Smooth muscle cell of the brain vasculature (primary cell): ENCODE data around the gene TRABD2B.

Experiments used
- DNase-seq: peaks from one replicate; pipeline ENCODE4 v3.0.0-alpha.2; 2012; ENCODE audit warnings: low read depth, low spot score

TRABD2B gene

DNA sequence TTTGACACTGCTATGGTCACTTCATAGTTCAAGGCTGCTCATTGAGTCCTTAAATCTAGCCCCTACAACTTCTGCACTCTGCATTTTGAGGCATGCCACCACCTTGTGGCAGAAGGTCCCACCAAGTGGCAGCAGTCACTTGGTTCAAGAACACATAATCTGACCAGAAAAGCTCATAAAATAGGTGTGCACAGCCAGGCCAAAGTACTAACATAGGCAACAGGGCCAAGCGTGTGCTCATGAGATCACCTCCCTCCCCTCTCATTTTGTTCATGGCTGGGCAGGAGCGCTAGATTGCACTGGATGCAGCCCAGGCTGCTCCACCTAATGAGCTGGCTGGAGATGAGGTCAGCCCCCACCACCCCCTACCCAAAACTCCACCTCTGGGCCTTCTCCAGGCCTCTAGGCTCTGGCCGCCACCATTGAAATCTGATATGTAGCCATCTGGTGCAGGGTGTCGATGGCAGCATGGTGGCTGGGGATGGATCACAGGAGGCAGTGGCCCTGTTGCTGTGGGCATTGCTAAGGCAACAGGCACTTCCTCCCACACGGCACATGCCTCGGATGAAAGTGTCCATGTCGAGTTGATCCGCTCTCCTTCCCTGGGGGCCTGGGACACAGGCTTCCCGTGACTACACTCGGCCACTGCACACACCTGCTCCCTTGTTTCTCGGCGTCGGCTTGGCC lies 193.2 kb downstream of the TRABD2B start:
- DNase-seq: no peak

GRCh38 chr1:47797575-47797974 lies 199.6 kb downstream of the TRABD2B start:
- DNase-seq: no peak

DNA sequence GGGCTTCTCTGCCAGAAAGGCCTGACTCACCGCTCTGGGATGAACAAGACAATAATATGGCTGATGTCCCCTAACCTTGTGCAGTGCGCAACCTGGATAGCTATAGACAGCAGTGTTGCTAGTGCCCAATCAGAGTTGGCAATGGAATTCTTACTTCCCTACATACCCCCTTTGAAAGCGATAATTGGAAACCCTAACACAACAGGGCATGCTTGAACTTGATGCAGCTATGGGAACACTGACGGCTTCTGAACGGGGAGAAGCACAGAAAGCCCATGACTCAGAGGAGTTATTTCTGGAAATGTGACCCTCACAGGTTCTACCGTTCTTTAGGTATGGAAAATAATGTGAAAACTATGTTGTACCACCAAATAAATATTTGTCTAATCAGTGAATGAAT lies 200.6 kb downstream of the TRABD2B start:
- DNase-seq: no peak

- no peak for DNase-seq
Measured at GRCh38 chr1:47795102-47795501, 202.1 kb downstream of the TRABD2B start.

DNA sequence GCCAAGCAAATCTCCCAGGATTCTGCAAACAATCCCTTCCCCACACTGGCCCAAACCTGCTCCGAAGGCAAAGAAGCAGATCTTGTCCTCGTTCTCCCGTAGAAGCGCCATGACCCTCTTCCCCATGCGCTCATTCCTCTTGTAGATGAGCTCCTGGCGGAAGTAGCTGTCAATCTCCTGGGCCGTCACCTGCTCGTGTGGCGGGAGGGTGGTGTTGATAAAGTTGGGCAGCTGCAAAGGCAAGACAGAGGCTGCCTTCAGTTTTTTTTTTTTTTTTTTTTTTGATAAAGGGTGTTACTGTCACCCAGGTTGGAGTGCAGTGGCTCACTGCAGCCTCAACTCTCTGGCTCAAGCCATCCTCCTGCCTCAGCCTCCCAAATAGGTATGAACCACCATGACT lies 202.7 kb downstream of the TRABD2B start:
- no peak for DNase-seq

- DNase-seq: no peak
Measured at GRCh38 chr1:47794081-47794480, 203.1 kb downstream of the TRABD2B start.

GRCh38 chr1:47793563-47793962 lies 203.6 kb downstream of the TRABD2B start:
- no peak for DNase-seq

DNA sequence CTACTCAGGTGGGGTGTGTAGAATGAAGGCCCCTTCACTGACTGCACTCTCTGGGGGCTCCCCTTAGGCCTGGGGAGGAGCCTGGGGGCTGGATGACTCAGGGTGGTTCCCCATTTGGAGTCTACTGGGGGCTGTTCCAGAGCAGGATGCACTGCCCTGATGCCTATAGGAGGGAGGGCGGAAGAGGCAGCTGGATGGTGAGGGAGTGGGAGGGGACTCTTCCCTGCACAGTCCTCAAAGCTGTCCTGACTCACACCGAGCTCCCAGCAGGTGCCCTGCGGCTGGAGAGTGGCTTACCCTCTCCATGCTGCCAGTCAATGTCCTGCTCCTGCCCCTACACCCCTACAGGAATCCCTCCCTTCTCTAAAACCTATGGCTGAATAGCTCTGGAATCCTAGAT lies 204.4 kb downstream of the TRABD2B start:
- DNase-seq: no peak

DNA sequence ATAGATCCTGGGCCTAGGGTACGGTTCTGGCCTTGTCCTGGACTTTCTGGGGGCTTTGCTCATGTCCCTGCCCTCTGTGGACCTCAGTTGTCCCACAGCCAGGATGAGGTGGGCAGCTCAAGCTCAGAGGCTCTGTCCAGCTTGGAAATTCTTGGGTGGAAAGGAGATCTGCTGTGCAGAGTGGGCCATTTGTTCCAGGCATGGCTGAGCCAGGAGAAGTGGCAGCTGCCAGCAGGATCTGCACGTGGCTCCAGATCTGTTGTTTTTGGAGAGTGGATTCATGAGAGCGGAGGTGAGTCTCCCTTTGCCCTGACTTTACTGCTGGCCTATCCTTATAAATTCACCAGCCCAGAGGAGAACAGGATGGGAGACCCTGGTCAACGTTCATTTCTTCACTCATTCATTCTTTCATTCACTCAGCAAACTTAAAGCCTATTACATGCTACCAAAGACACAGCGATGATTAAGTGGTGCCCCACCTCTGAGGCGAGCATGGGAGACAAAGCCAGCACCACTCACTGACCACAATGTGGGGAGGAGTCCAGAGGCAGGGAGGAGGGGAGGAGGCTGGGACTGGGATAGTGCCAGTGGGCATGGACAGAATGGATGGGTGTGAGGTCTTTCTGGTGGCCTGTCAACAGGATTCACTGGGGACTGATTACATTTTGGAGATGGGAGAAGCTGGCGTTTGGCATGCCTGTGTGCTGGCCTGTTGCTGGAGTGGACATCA lies 205.1 kb downstream of the TRABD2B start:
- no peak for DNase-seq

GRCh38 chr1:47788761-47789160 lies 208.4 kb downstream of the TRABD2B start:
- no peak for DNase-seq

DNA sequence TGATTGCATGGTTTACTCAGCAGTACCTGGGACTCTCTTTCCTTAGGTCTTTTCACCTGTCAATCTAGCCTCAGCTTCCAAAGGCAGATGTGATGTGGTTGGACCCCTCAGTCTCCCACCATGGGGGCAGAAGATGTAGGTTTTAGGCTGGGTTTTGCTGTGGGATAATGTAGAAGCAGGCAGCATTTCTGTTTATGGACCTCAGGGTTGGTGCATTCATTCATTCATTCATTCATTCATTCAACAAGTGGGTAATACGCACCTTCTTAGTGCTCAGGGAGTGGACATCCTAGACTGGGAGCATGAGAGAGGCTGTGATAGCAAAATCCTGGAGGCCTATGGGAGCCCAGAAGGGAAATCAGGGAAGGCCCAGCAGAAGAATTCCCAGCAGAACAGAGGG lies 209.6 kb downstream of the TRABD2B start:
- no peak for DNase-seq

GRCh38 chr1:47786316-47786715 lies 210.9 kb downstream of the TRABD2B start:
- DNase-seq: no peak

- no peak for DNase-seq
Measured at GRCh38 chr1:47785561-47786271, 211.5 kb downstream of the TRABD2B start.

- no peak for DNase-seq
Measured at GRCh38 chr1:47785118-47785517, 212.1 kb downstream of the TRABD2B start.

GRCh38 chr1:47784497-47784822 lies 212.7 kb downstream of the TRABD2B start:
- no peak for DNase-seq

DNA sequence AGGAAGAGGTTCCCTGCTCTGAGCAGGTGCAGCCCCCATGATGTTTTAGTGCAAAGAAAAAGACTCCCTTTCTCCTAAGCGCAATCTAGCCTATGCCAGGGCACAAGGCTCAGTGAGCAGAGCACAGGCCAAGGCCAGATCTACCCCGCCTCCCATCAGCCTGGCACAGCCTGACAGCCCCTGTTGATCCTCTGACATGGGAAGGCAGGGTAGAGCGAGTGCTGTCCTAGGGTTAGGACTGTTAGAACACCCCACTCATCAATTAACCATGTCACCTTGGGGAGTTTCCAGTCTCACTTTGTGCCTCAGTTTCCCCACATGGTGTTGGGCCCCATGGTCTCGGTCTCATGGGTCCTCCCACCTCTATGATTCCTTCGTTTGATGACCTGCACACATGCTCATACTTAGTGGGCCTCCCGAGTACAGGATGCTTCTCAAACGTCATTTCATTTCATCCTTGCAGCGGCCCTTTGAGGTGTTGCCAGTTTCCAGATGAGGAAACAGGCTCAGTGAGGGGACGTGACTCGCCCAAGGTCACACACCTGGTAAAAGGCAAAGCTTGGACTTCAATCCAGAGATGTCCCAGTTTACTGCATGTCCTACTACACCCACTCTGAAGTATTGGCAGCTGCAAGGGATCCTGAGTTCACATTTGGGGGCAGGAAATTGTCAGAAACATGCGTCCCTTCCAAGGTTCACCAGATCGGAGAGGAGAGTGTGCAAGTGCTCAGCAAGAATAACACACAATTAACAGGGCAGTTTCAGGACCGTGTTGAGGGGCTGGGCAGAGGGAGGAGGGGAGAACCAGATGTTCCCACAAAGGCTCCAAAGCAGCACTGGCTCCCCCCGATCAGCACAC lies 213.3 kb downstream of the TRABD2B start:
- DNase-seq: no peak

DNA sequence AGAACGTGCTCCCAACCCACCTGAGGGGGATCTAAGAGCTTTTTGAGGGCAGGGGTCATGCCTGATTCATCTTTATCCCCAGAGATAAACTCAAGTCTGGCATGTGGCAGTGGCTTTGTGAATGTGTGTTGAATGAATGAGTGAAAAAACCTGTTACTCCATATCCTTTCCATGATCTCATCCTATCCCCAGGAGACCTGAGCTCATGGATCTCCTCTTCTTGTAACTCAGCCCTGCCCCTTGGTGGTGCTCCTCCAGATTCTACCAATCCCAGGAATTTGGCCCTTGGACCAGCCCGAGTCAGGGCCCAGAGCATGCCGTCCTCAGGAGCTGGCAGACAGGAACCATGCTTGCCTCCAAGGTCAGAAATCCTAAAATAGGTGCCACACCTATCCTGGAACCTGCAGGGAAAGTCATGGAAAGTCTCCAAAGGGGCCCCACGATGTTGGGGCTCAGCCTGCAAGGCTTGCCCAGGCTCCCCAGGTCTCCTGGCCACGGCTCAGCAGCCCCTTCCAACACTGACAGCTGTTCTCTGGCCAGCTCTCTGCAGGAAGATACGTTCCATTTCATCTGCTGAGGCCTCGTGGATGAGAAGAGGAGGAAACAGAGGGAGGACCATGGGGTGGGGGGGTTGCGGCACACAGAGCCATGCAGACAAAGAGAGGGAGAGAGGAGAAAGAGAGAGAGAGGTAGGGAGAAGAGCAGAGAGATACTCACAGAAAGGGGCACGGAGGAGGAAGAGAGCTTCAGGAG lies 214.6 kb downstream of the TRABD2B start:
- DNase-seq: no peak

DNA sequence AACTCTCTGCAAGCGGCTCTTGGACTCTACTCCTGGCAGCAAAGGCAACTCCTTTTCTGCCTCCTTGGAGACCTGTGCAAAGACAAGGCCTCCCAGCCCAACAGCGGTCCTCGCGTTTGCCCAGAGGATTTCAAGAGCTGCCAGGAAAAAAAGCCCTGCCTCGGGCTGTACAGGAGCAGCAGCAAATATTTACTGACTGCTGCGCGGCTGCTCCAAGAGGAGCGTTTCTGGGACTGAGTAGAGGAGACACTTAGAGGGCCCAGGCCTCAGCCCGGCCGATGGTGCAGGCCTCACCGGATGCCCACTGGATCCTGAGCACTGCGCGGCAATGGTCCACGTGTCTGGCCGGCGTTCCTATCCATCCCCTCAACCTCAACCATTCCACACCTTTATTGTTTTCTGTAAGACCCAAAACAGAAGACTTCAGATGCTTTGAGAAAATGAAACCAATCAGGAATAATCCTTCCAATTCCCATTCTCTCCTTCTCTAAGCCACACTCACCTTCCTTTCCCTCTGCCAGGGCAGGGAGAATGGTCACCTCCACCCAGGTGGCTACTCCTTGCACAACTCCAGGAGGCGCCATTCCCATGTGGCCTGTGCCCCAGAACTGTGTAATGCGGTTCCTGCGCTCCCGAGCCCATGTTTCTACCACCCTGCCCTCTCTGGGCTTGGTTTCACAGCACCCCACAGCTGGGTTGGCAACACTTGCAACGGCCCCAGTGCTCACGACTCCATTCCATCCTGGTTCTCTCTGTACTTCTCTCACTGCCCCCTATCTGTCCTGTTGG lies 215.8 kb downstream of the TRABD2B start:
- no peak for DNase-seq

- no peak for DNase-seq
Measured at GRCh38 chr1:47780469-47780995, 216.7 kb downstream of the TRABD2B start.

- DNase-seq: no peak
Measured at GRCh38 chr1:47779613-47780012, 217.6 kb downstream of the TRABD2B start.
